ENCODE data around the gene BAHD1. TPM values are rescaled to one million over a fixed set of nuclear protein-coding genes. Genes with fewer than 3 reads are reported as not detected.

Gene BAHD1
- total and polyA plus RNA-seq, 2 experiments from 2014 or later: 11.2 to 40.1 TPM

- peaks cover 14% of the 10 kb centered on the region for H3K36me3 ChIP-seq (ENCODE audit: insufficient read depth)
- H3K4me1 Mint-ChIP-seq: no peaks in the 10 kb centered on the region
These were observed 22.5 kb downstream of the BAHD1 start for GRCh38 chr15:40463279-40463678.

More at GRCh38 chr15:40463279-40463678, 22.5 kb downstream of the BAHD1 start:
- H4K20me1 ChIP-seq (replicated peaks; ENCODE audit: insufficient read depth): peaks cover 28% of the 10 kb centered on the region
- H3K4me3 ChIP-seq: no peak overlapping the region
- ATAC-seq (no peak), DNase-seq (ENCODE audit: low spot score) (no peak)
- Mint-ChIP-seq H3K27me3 (ENCODE audit: insufficient read depth, low read depth, poor library complexity) (peaks cover 4% of the 10 kb centered on the region), H3K9me3 (no peaks in the 10 kb centered on the region), H3K27ac (no peak overlapping the region), H3K36me3 (ENCODE audit: low read depth) (peaks cover 73% of the 10 kb centered on the region), H3K4me3 (no peak overlapping the region)
- peaks cover 22% of the 10 kb centered on the region for H3K79me2 ChIP-seq (replicated peaks; ENCODE audit: insufficient read depth)
- no peaks in the 10 kb centered on the region for H3K9me2 ChIP-seq (ENCODE audit: insufficient read depth)
- H2AFZ ChIP-seq: no peak overlapping the region
- no peaks in the 10 kb centered on the region for H3K4me1 ChIP-seq (ENCODE audit: insufficient read depth)
- H3K4me2 ChIP-seq: no peak overlapping the region
- no peaks in the 10 kb centered on the region for H3K27me3 ChIP-seq (ENCODE audit: insufficient read depth)
- TF ChIP-seq EZH2phosphoT487 (IDR thresholded peaks at IDR 0.05; ENCODE audit: unreplicated experiment) (no peak), EZH2 (IDR thresholded peaks at IDR 0.05; ENCODE audit: low read depth, unreplicated experiment) (no peak), ETS1 (IDR thresholded peaks at IDR 0.05) (no peak), CREB1 (CRISPR knock-in tag; IDR thresholded peaks at IDR 0.05; ENCODE audit: low read depth) (no peak), POLR2AphosphoS5 (IDR thresholded peaks at IDR 0.05; ENCODE audit: low read depth) (no peak), STAT1 (IDR thresholded peaks at IDR 0.05; ENCODE audit: unreplicated experiment) (no peak), ZNF462 (CRISPR knock-in tag; IDR thresholded peaks at IDR 0.05) (no peak), ZNF114 (CRISPR knock-in tag; IDR thresholded peaks at IDR 0.05) (no peak), JUNB (IDR thresholded peaks at IDR 0.05; ENCODE audit: unreplicated experiment) (no peak)
- TF ChIP-seq, protein P1, sequence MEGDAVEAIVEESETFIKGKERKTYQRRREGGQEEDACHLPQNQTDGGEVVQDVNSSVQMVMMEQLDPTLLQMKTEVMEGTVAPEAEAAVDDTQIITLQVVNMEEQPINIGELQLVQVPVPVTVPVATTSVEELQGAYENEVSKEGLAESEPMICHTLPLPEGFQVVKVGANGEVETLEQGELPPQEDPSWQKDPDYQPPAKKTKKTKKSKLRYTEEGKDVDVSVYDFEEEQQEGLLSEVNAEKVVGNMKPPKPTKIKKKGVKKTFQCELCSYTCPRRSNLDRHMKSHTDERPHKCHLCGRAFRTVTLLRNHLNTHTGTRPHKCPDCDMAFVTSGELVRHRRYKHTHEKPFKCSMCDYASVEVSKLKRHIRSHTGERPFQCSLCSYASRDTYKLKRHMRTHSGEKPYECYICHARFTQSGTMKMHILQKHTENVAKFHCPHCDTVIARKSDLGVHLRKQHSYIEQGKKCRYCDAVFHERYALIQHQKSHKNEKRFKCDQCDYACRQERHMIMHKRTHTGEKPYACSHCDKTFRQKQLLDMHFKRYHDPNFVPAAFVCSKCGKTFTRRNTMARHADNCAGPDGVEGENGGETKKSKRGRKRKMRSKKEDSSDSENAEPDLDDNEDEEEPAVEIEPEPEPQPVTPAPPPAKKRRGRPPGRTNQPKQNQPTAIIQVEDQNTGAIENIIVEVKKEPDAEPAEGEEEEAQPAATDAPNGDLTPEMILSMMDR (conservative IDR thresholded peaks at IDR 0.05; ENCODE audit: low read depth in 2 of 2): no peak
- no peak overlapping the region for H3K27ac ChIP-seq (ENCODE audit: low read depth)
- 0 out of 2 replicates have a peak, but pooled peaks cover 5% of the 10 kb centered on the region for H3F3A ChIP-seq (replicated peaks; ENCODE audit: low read depth)

All from GM23338 (cell line).